SHP77 (cell line): ENCODE data around the gene ABCA7.
A peak's percentile ranks its signal among the peaks of the same experiment; 100 is the strongest.
"Not testable (repeated sequence)": the region's sequence is repeated elsewhere in the genome, so short reads cannot be mapped to it uniquely, and the experiment has no call there.

ENCODE experiments used
- DNase-seq, 2 experiments: peaks; one replicate each; lab custom pipeline; 2025; lab: John Stamatoyannopoulos, UW

Gene ABCA7

GRCh38 chr19:1017115-1017905 lies 22.6 kb upstream of the ABCA7 start:
- no peak for DNase-seq

- DNase-seq, result no peak
These were observed 22.0 kb upstream of the ABCA7 start for GRCh38 chr19:1017906-1018305.

- DNase-seq, result no peak
These were observed 21.5 kb upstream of the ABCA7 start for GRCh38 chr19:1018393-1018792.

GRCh38 chr19:1018932-1019615 lies 20.8 kb upstream of the ABCA7 start:
- DNase-seq, result no peak

GRCh38 chr19:1019616-1019961 lies 20.3 kb upstream of the ABCA7 start:
- DNase-seq, result no peak

- DNase-seq, result no peak
These were observed 19.7 kb upstream of the ABCA7 start for GRCh38 chr19:1019980-1020867.

GRCh38 chr19:1020868-1021425 lies 19.0 kb upstream of the ABCA7 start, which contains the start of gene TMEM259:
Gene TMEM259, minus strand, starts transcription at chr19:1021123. Its CDS starts 127 bp downstream, at chr19:1020996.
- peak; percentile 86 to 95 for DNase-seq

GRCh38 chr19:1023883-1024188 lies 16.1 kb upstream of the ABCA7 start:
- DNase-seq, result not testable (repeated sequence)

- DNase-seq, result not testable (repeated sequence)
These were observed 14.8 kb upstream of the ABCA7 start for GRCh38 chr19:1025080-1025479.

GRCh38 chr19:1025960-1026782 lies 13.7 kb upstream of the ABCA7 start, which contains the start of gene CNN2:
Gene CNN2, plus strand, starts transcription at chr19:1026608. Its CDS starts 54 bp downstream, at chr19:1026662.
- peak in 1 of 2 experiments; percentile 18 for DNase-seq

- DNase-seq, result no peak
These were observed 12.9 kb upstream of the ABCA7 start for GRCh38 chr19:1026783-1027649.

GRCh38 chr19:1027650-1028061 lies 12.3 kb upstream of the ABCA7 start:
- DNase-seq, result no peak

GRCh38 chr19:1028062-1028926 lies 11.6 kb upstream of the ABCA7 start:
- peak; percentile 42 to 72 for DNase-seq

GRCh38 chr19:1032264-1032867 lies 7.5 kb upstream of the ABCA7 start:
- DNase-seq, result no peak

- no peak for DNase-seq
These were observed 3.8 kb upstream of the ABCA7 start for GRCh38 chr19:1035998-1036621.

GRCh38 chr19:1037621-1038064 lies 2.3 kb upstream of the ABCA7 start:
- DNase-seq, result no peak

GRCh38 chr19:1038978-1039645 lies 795 bp upstream of the ABCA7 start:
- DNase-seq, result no peak
